Spleen (tissue), 11 donors: ENCODE data around the gene ANKS1B. TPM values are rescaled to one million over a fixed set of nuclear protein-coding genes. Genes with fewer than 3 reads are reported as not detected.

Source experiments
- DNase-seq: peaks from one replicate; pipeline ENCODE4 v3.0.0-alpha.2; 2020
- H3K27ac ChIP-seq, 8 donors: fragments of 200-600 bp; sonication (generic) in 7 of 8; 1 replicate in 4 of 8; 2 replicates in 4 of 8; pipeline versions ENCODE4 v1.5.0 to v1.8.0; 2016 to 2021; ENCODE audit warnings: inconsistent platforms in 4 of 8, mild to moderate bottlenecking in 4 of 8, moderate library complexity in 1 of 8
- H3K27me3 ChIP-seq, 7 donors: fragments of 200-600 bp; sonication (generic) in 6 of 7; replicated peaks in 1 of 7; 1 replicate in 4 of 7; 2 replicates in 3 of 7; pipeline versions ENCODE4 v1.5.0 to v1.8.0; 2016 to 2021; ENCODE audit warnings: inconsistent platforms in 3 of 7, mild to moderate bottlenecking in 1 of 7
- H3K36me3 ChIP-seq, 6 donors: fragments of 200-600 bp; sonication (generic) in 5 of 6; 1 replicate in 4 of 6; 2 replicates in 2 of 6; pipeline versions ENCODE4 v1.5.0 to v1.8.0; 2016 to 2021; ENCODE audit warnings: inconsistent platforms in 2 of 6
- H3K4me1 ChIP-seq, 6 donors: fragments of 200-600 bp; sonication (generic) in 5 of 6; 1 replicate in 3 of 6; 2 replicates in 3 of 6; pipeline versions ENCODE4 v1.5.0 to v1.8.0; 2016 to 2021; ENCODE audit warnings: inconsistent platforms in 3 of 6
- H3K4me3 ChIP-seq, 8 donors: fragments of 200-600 bp; sonication (generic) in 7 of 8; 1 replicate in 4 of 8; 2 replicates in 4 of 8; pipeline versions ENCODE4 v1.5.0 to v1.8.0; 2016 to 2021; ENCODE audit warnings: inconsistent platforms in 4 of 8, mild to moderate bottlenecking in 4 of 8, moderate library complexity in 2 of 8
- H3K9me3 ChIP-seq, 8 donors: fragments of 200-600 bp; sonication (generic) in 7 of 8; 1 replicate in 4 of 8; 2 replicates in 4 of 8; pipeline versions ENCODE4 v1.5.0 to v1.8.0; 2016 to 2021; ENCODE audit warnings: inconsistent platforms in 4 of 8
- CTCF ChIP-seq, 11 experiments: fragments of 200-600 bp in 7 of 11; fragments of 450-650 bp in 4 of 11; sonication (generic) in 4 of 11; IDR thresholded peaks in 8 of 11; conservative IDR thresholded peaks in 3 of 11; 1 replicate in 7 of 11; 2 replicates in 4 of 11; pipeline versions ENCODE4 v1.4.0 to v1.8.0; 2016 to 2021; ENCODE audit warnings: antibody characterized with exemption in 11 of 11, inconsistent platforms in 4 of 11, mild to moderate bottlenecking in 1 of 11
- POLR2A ChIP-seq, 3 donors: fragments of 450-650 bp; IDR thresholded peaks; one replicate each; pipeline ENCODE4 v1.5.1; 2017; ENCODE audit warnings: antibody characterized with exemption in 3 of 3, mild to moderate bottlenecking in 1 of 3
- POLR2AphosphoS5 ChIP-seq, 3 donors: sonication (generic); formaldehyde crosslinking; IDR thresholded peaks; one replicate each; pipeline ENCODE4 v1.5.1; 2017; ENCODE audit warnings: antibody characterized with exemption in 3 of 3
- WGBS, 5 donors: extraction: QIAGEN DNeasy Blood & Tissue Kit in 3 of 5; methylation state at CpG; one replicate each; pipeline versions ENCODE4 v1.1.5 to v1.1.7; 2013 to 2018; 5-methylcytosine and 5-hydroxymethylcytosine counted together
- intact Hi-C: fragments of 100-400 bp; cut with DNase I; formaldehyde crosslinking; loops from one replicate; pipeline ENCODE4 v1.15.0; 2023; ENCODE audit warnings: low total_unique reads
- polyA plus RNA-seq, 3 donors: library from polyadenylated mRNA; stranded (reverse); fragments of 200-250 nt; gene quantifications; one replicate each; pipeline ENCODE4 v1.2.1, GENCODE V29; 2013
- total RNA-seq, 7 donors: library from RNA; depleted of rRNA in 3 of 7; stranded (reverse); fragments of >200 nt in 3 of 7; fragmentation: NEBNext Ultra II Directional in 4 of 7; extraction: Animal tissue kit (Norgen Biotek cat#: 25700) in 4 of 7; gene quantifications; one replicate each; pipeline versions ENCODE4 v1.1.0 to v1.2.1, GENCODE V29; 2016 to 2021
- donor health status: healthy with polysubstance abuse.
- donor health status: DM: no; HTN: no; CAD: no; lungs with moderate emphysema.
- donor health status: DM: no; HTN: no; CAD: no.
- donor health status: Bipolar disorder and iron deficiency.
- donor health status: healthy.
- donor health status: DM: no; HTN: no; CAD: no.
- donor health status: DM: yes; HTN: yes; CAD: no.

The ANKS1B gene
- total and polyA plus RNA-seq, 10 donors: 0.21 to 8.0 (median 4.2) TPM

GRCh38 chr12:99704036-99704435 is 280.7 kb downstream of the ANKS1B start:
- peaks cover 0 to 3% (median 0%) of the 10 kb centered on the region in 8 donors for H3K9me3 ChIP-seq
- no peaks in the 10 kb centered on the region for H3K36me3 ChIP-seq
- 50 to 68% (median 56%) methylated on average over 1 of the region's 1 CpG for WGBS, 5 donors
- no peaks in the 10 kb centered on the region for H3K27me3 ChIP-seq
- TF ChIP-seq POLR2A (IDR thresholded peaks at IDR 0.05): no peak
- TF ChIP-seq POLR2AphosphoS5 (IDR thresholded peaks at IDR 0.05): no peak
- no peak for TF ChIP-seq CTCF (IDR thresholded peaks at IDR 0.05 in 8 of 11, conservative IDR thresholded peaks at IDR 0.05 in 3 of 11)
- H3K27ac ChIP-seq: no peak overlapping the region
- DNase-seq: no peak
- intact Hi-C loops: no loop called here
- no peaks in the 10 kb centered on the region for H3K4me1 ChIP-seq
- H3K4me3 ChIP-seq: no peak overlapping the region

- DNase-seq: no peak
- H3K36me3 ChIP-seq: no peaks in the 10 kb centered on the region
- no peaks in the 10 kb centered on the region for H3K27me3 ChIP-seq
- H3K4me3 ChIP-seq: no peak overlapping the region
- no peaks in the 10 kb centered on the region for H3K4me1 ChIP-seq
- peaks cover 0 to 12% (median 0%) of the 10 kb centered on the region in 8 donors for H3K9me3 ChIP-seq
- no peak overlapping the region for H3K27ac ChIP-seq
- intact Hi-C loops: no loop called here
- TF ChIP-seq POLR2AphosphoS5 (IDR thresholded peaks at IDR 0.05) (no peak), CTCF (IDR thresholded peaks at IDR 0.05 in 8 of 11, conservative IDR thresholded peaks at IDR 0.05 in 3 of 11) (no peak), POLR2A (IDR thresholded peaks at IDR 0.05) (no peak)
Observed at GRCh38 chr12:99700032-99700431, 284.7 kb downstream of the ANKS1B start.

- no peak overlapping the region for H3K4me3 ChIP-seq
- H3K9me3 ChIP-seq: peaks cover 0 to 12% (median 0%) of the 10 kb centered on the region in 8 donors
- WGBS, 5 donors: 15 to 25% (median 20%) methylated on average over 2 of the region's 2 CpGs
- no peaks in the 10 kb centered on the region for H3K27me3 ChIP-seq
- no peaks in the 10 kb centered on the region for H3K36me3 ChIP-seq
- intact Hi-C loops: no loop called here
- no peak overlapping the region for H3K27ac ChIP-seq
- TF ChIP-seq CTCF (IDR thresholded peaks at IDR 0.05 in 8 of 11, conservative IDR thresholded peaks at IDR 0.05 in 3 of 11) (no peak), POLR2AphosphoS5 (IDR thresholded peaks at IDR 0.05) (no peak), POLR2A (IDR thresholded peaks at IDR 0.05) (no peak)
- DNase-seq: no peak
- H3K4me1 ChIP-seq: no peaks in the 10 kb centered on the region
Observed at GRCh38 chr12:99695050-99695449, 289.7 kb downstream of the ANKS1B start.

GRCh38 chr12:99686142-99686541 is 298.6 kb downstream of the ANKS1B start:
- H3K9me3 ChIP-seq: peaks cover 0 to 38% (median 11%) of the 10 kb centered on the region in 8 donors
- DNase-seq: no peak

More at GRCh38 chr12:99686142-99686541, 298.6 kb downstream of the ANKS1B start:
- WGBS, 5 donors: 63 to 88% (median 72%) methylated on average over 1 of the region's 1 CpG
- H3K36me3 ChIP-seq: no peaks in the 10 kb centered on the region
- no peak overlapping the region for H3K27ac ChIP-seq
- no peak overlapping the region for H3K4me3 ChIP-seq
- intact Hi-C loops: no loop called here
- no peak for TF ChIP-seq POLR2AphosphoS5 (IDR thresholded peaks at IDR 0.05)
- TF ChIP-seq CTCF (IDR thresholded peaks at IDR 0.05 in 8 of 11, conservative IDR thresholded peaks at IDR 0.05 in 3 of 11): no peak
- no peak for TF ChIP-seq POLR2A (IDR thresholded peaks at IDR 0.05)
- H3K27me3 ChIP-seq: no peaks in the 10 kb centered on the region
- H3K4me1 ChIP-seq: no peaks in the 10 kb centered on the region
